Activated T-helper 17 cell treated with anti-CD3 and anti-CD28 coated beads, Interleukin-2, amount 50 U/mL, for 72 hours (primary cell): ENCODE results near the gene DNAJC22. TPM values are rescaled to one million over a fixed set of nuclear protein-coding genes. Genes with fewer than 3 reads are reported as not detected.
"Not testable (repeated sequence)": the region's sequence is repeated elsewhere in the genome, so short reads cannot be mapped to it uniquely, and the experiment has no call there.

Source experiments
- ATAC-seq: fragments of 150-1000 bp; cut with Tn5 transposase; replicated peaks from 2 replicates; pipeline ENCODE4 v1.10.0; 2021; ENCODE audit warnings: mild to moderate bottlenecking, moderate library complexity
- H3K27ac Mint-ChIP-seq: one replicate; pipeline ENCODE4 v1.8.0; 2022; ENCODE audit warnings: mixed read lengths
- H3K27me3 Mint-ChIP-seq: one replicate; pipeline ENCODE4 v1.8.0; 2022; ENCODE audit warnings: mixed read lengths
- H3K36me3 Mint-ChIP-seq: one replicate; pipeline ENCODE4 v1.8.0; 2022; ENCODE audit warnings: low read depth, mild to moderate bottlenecking, mixed read lengths
- H3K4me1 Mint-ChIP-seq: one replicate; pipeline ENCODE4 v1.8.0; 2022; ENCODE audit warnings: mixed read lengths
- H3K4me3 Mint-ChIP-seq: one replicate; pipeline ENCODE4 v1.8.0; 2022; ENCODE audit warnings: mild to moderate bottlenecking, mixed read lengths
- H3K9me3 Mint-ChIP-seq: one replicate; pipeline ENCODE4 v1.8.0; 2022; ENCODE audit warnings: mixed read lengths
- total RNA-seq, 2 donors: library from RNA; stranded (reverse); gene quantifications; one replicate each; pipeline ENCODE4 v1.2.3, GENCODE V29; 2022

Gene DNAJC22
- total RNA-seq, 2 donors from 2014 or later: not detected

GRCh38 chr12:49325606-49326005 lies 21.1 kb upstream of the DNAJC22 start:
- Mint-ChIP-seq H3K4me1 (peaks cover 5% of the 10 kb centered on the region), H3K27me3 (no peaks in the 10 kb centered on the region), H3K4me3 (no peak overlapping the region), H3K27ac (no peak overlapping the region), H3K9me3 (no peaks in the 10 kb centered on the region), H3K36me3 (peaks cover 15% of the 10 kb centered on the region)
- ATAC-seq: no peak

- Mint-ChIP-seq H3K36me3 (peaks cover 15% of the 10 kb centered on the region), H3K4me3 (no peak overlapping the region), H3K27me3 (peaks cover 7% of the 10 kb centered on the region), H3K4me1 (peaks cover 5% of the 10 kb centered on the region), H3K9me3 (no peaks in the 10 kb centered on the region), H3K27ac (no peak overlapping the region)
- ATAC-seq: no peak
Observed at GRCh38 chr12:49327368-49327767, 19.3 kb upstream of the DNAJC22 start.

- H3K4me3 Mint-ChIP-seq: no peak overlapping the region
- peaks cover 5% of the 10 kb centered on the region for H3K4me1 Mint-ChIP-seq
- H3K27ac Mint-ChIP-seq: no peak overlapping the region
- H3K27me3 Mint-ChIP-seq: peaks cover 12% of the 10 kb centered on the region
- no peak for ATAC-seq
- H3K36me3 Mint-ChIP-seq: peaks cover 14% of the 10 kb centered on the region
- no peaks in the 10 kb centered on the region for H3K9me3 Mint-ChIP-seq
Observed at GRCh38 chr12:49327887-49328286, 18.8 kb upstream of the DNAJC22 start.

DNA sequence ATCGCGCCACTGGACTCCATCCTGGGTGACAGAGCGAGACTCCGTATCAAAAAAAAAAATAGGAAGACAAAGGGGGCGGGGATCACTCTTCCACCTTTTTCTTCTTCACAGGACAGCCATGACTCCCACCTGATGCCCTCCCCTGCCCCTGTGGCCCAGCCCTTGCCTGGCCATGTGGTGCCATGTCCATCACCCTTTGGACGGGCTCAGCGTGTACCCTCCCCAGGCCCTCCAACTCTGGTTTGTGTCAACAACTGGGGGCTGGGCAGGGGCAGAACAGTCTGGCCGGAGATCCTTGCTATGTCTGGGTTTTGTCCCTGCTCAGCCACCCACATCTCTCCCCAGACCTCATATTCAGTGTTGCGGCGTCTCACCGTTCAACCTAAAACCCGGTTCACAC lies 17.9 kb upstream of the DNAJC22 start:
- no peak overlapping the region for H3K4me3 Mint-ChIP-seq
- no peak for ATAC-seq
- H3K4me1 Mint-ChIP-seq: no peaks in the 10 kb centered on the region
- H3K9me3 Mint-ChIP-seq: no peaks in the 10 kb centered on the region
- H3K27ac Mint-ChIP-seq: no peak overlapping the region
- H3K36me3 Mint-ChIP-seq: peaks cover 6% of the 10 kb centered on the region
- peaks cover 15% of the 10 kb centered on the region for H3K27me3 Mint-ChIP-seq

- H3K4me3 Mint-ChIP-seq: no peak overlapping the region
- H3K9me3 Mint-ChIP-seq: no peaks in the 10 kb centered on the region
- peaks cover 26% of the 10 kb centered on the region for H3K27me3 Mint-ChIP-seq
- H3K36me3 Mint-ChIP-seq: peaks cover 6% of the 10 kb centered on the region
- no peaks in the 10 kb centered on the region for H3K4me1 Mint-ChIP-seq
- ATAC-seq: no peak
- H3K27ac Mint-ChIP-seq: no peak overlapping the region
Observed at GRCh38 chr12:49330032-49330619, 16.6 kb upstream of the DNAJC22 start.

GRCh38 chr12:49330631-49331379 lies 15.9 kb upstream of the DNAJC22 start:
- Mint-ChIP-seq H3K36me3 (peaks cover 6% of the 10 kb centered on the region), H3K27me3 (peaks cover 33% of the 10 kb centered on the region), H3K27ac (no peak overlapping the region), H3K4me3 (no peak overlapping the region), H3K4me1 (no peaks in the 10 kb centered on the region), H3K9me3 (no peaks in the 10 kb centered on the region)
- no peak for ATAC-seq

DNA sequence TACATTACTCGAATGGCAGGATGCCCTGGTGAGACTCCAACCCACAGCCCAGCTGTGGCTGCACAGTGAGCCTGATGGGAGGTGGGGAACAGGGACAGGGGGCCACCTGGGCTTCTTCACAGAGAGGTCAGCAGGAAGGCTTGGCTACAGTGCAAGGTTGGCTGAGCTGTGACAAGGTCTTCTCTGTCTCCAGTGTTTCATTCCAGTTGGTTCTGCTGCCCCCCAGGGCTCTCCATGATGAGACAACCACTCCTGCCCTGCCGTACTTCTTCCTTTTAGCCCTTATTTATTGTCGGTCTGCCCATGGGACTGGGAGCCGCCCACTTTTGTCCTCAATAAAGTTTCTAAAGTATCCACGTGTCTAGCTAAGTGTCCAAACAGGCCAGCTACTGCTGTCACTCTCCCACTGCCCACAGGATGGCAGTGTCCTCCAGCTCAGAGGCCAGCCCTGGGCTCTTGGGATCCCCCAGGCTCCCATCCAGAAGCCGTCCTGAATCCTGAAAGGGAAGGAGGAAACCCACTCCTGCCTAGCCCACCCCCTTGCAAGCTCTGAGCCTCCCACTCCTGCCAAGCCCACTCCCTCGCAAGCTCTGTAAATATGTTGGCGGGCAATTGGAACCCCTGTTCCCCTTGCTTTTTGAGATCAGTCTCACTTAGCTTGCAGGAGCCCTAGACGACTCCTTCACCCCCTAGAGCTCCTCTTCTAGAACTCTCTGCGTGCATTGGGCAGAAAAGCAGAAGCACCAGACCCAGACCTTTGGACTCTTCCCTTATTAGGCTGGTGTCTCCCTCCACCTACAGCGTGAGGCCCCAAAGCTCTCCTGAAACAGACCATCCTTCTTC lies 15.1 kb upstream of the DNAJC22 start:
- peak; percentile 42 for ATAC-seq
- H3K9me3 Mint-ChIP-seq: no peaks in the 10 kb centered on the region
- no peak overlapping the region for H3K27ac Mint-ChIP-seq
- no peaks in the 10 kb centered on the region for H3K4me1 Mint-ChIP-seq
- no peak overlapping the region for H3K4me3 Mint-ChIP-seq
- H3K27me3 Mint-ChIP-seq: peaks cover 34% of the 10 kb centered on the region
- H3K36me3 Mint-ChIP-seq: peaks cover 6% of the 10 kb centered on the region

GRCh38 chr12:49332441-49332861 lies 14.2 kb upstream of the DNAJC22 start:
- H3K27ac Mint-ChIP-seq: no peak overlapping the region
- H3K36me3 Mint-ChIP-seq: peaks cover 6% of the 10 kb centered on the region
- no peak overlapping the region for H3K4me3 Mint-ChIP-seq
- H3K4me1 Mint-ChIP-seq: peaks cover 4% of the 10 kb centered on the region
- no peak for ATAC-seq
- H3K9me3 Mint-ChIP-seq: no peaks in the 10 kb centered on the region
- peaks cover 43% of the 10 kb centered on the region for H3K27me3 Mint-ChIP-seq

GRCh38 chr12:49332891-49333371 lies 13.8 kb upstream of the DNAJC22 start:
- Mint-ChIP-seq H3K4me3 (peak overlapping the region; percentile 32), H3K36me3 (peaks cover 2% of the 10 kb centered on the region), H3K9me3 (no peaks in the 10 kb centered on the region), H3K27me3 (peaks cover 48% of the 10 kb centered on the region), H3K4me1 (peaks cover 7% of the 10 kb centered on the region), H3K27ac (no peak overlapping the region)
- no peak for ATAC-seq

DNA sequence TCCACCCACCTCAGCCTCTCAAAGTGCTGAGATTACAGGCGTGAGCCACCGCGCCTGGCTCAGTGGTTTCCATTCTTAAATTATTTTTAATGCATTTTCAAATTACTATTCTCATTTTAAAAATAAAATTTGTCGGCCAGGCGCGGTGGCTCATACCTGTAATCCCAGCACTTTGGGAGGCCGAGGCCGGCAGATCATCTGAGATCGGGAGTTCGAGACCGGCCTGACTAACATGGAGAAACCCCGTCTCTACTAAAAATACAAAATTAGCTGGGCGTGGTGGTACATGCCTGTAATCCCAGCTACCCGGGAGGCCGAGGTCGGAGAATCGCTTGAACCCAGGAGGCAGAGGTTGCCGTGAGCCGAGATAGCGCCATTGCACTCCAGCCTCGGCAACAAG lies 12.9 kb upstream of the DNAJC22 start:
- not testable (repeated sequence) for H3K36me3 Mint-ChIP-seq, H3K4me3 Mint-ChIP-seq, H3K9me3 Mint-ChIP-seq, ATAC-seq, H3K27ac Mint-ChIP-seq, H3K4me1 Mint-ChIP-seq
- H3K27me3 Mint-ChIP-seq: peaks cover 56% of the 10 kb centered on the region

DNA sequence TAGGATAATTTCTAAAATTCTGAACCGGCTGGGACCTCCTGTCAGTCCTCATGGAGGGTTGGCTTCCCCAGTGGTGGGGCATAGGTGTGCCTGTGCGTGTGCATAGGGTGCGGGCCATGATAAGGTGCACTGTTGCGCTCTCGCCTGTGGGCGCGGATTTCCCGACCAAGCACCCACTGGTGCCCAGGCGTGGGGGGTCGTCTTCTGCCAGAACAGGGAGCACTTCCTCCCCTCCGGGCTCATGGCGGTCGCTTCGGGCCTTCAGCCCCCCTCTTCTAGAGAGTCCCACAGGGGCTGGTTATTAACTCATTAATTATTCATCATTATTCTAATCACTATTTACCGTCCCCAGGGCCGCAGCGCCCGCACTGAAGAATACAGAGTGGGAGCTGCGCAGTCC lies 12.5 kb upstream of the DNAJC22 start:
- peaks cover 57% of the 10 kb centered on the region for H3K27me3 Mint-ChIP-seq
- H3K9me3 Mint-ChIP-seq: no peaks in the 10 kb centered on the region
- no peaks in the 10 kb centered on the region for H3K36me3 Mint-ChIP-seq
- H3K27ac Mint-ChIP-seq: no peak overlapping the region
- peaks cover 7% of the 10 kb centered on the region for H3K4me1 Mint-ChIP-seq
- no peak overlapping the region for H3K4me3 Mint-ChIP-seq
- ATAC-seq: no peak

DNA sequence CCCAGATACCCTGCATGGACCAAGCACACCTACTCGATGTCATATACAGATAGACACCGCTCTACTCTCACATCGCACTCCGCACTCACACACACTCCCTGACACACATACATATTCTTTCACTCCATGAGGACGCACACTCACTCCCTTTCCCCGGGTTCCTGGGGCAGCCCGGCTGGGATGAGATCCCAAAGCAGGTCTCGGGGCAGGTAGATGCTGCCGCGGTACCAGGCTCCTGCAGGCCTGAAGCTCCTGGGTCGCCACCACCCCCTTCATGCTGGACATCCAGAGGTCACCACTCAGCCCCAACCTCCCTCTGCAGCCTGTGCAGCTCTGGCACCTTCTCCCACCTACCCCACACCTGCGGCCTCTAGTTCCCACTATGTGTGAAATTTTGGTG lies 12.0 kb upstream of the DNAJC22 start:
- no peak overlapping the region for H3K27ac Mint-ChIP-seq
- H3K4me3 Mint-ChIP-seq: no peak overlapping the region
- H3K9me3 Mint-ChIP-seq: no peaks in the 10 kb centered on the region
- no peak for ATAC-seq
- H3K36me3 Mint-ChIP-seq: no peaks in the 10 kb centered on the region
- H3K27me3 Mint-ChIP-seq: peaks cover 57% of the 10 kb centered on the region
- peaks cover 7% of the 10 kb centered on the region for H3K4me1 Mint-ChIP-seq

GRCh38 chr12:49335118-49335954 lies 11.4 kb upstream of the DNAJC22 start:
- peaks cover 7% of the 10 kb centered on the region for H3K4me1 Mint-ChIP-seq
- no peak for ATAC-seq
- H3K4me3 Mint-ChIP-seq: no peak overlapping the region
- H3K9me3 Mint-ChIP-seq: no peaks in the 10 kb centered on the region
- peaks cover 58% of the 10 kb centered on the region for H3K27me3 Mint-ChIP-seq
- no peaks in the 10 kb centered on the region for H3K36me3 Mint-ChIP-seq
- H3K27ac Mint-ChIP-seq: no peak overlapping the region
